Body of pancreas (tissue), 4 donors: ENCODE measurements around the gene NRP1. TPM values are rescaled to one million over a fixed set of nuclear protein-coding genes. Genes with fewer than 3 reads are reported as not detected.
A peak's percentile ranks its signal among the peaks of the same experiment; 100 is the strongest.

Experiments
- ATAC-seq: fragments of 150-250 bp; one replicate; pipeline ENCODE4 v1.9.1; 2016
- DNase-seq, 4 donors: peaks; one replicate each; pipeline ENCODE4 v3.0.0-alpha.2; 2019
- H3K27ac ChIP-seq, 4 donors: fragments of 200-600 bp; sonication (generic); 1 replicate in 3 of 4; 2 replicates in 1 of 4; pipeline versions ENCODE4 v1.5.1 to v1.6.1; 2016 to 2019; ENCODE audit warnings: mild to moderate bottlenecking in 1 of 4, mixed read lengths in 1 of 4, moderate library complexity in 1 of 4
- H3K27me3 ChIP-seq, 2 donors: fragments of 200-600 bp; sonication (generic); one replicate each; pipeline ENCODE4 v1.6.0; 2016; ENCODE audit warnings: mild to moderate bottlenecking in 1 of 2
- H3K36me3 ChIP-seq, 2 donors: fragments of 200-600 bp; sonication (generic); replicated peaks in 1 of 2; 2 replicates each; pipeline ENCODE4 v1.5.1; 2016; ENCODE audit warnings: low read depth in 2 of 2; ENCODE audit not compliant: insufficient read depth in 1 of 2
- H3K4me1 ChIP-seq: fragments of 200-600 bp; sonication (generic); one replicate; pipeline ENCODE4 v1.6.0; 2016
- H3K4me3 ChIP-seq, 2 donors: fragments of 200-600 bp; sonication (generic); 1 replicate in 1 of 2; 2 replicates in 1 of 2; pipeline ENCODE4 v1.5.1; 2016 to 2019
- H3K9me3 ChIP-seq, 3 donors: fragments of 200-600 bp; sonication (generic); 1 replicate in 2 of 3; 2 replicates in 1 of 3; pipeline ENCODE4 v1.5.1; 2016
- CTCF ChIP-seq, 7 experiments: fragments of 450-650 bp in 4 of 7; fragments of 200-600 bp in 3 of 7; sonication (generic) in 3 of 7; IDR thresholded peaks; one replicate each; pipeline ENCODE4 v1.5.1; 2016 to 2019; ENCODE audit warnings: antibody characterized with exemption in 7 of 7
- POLR2A ChIP-seq, 3 donors: fragments of 450-650 bp; IDR thresholded peaks; one replicate each; pipeline ENCODE4 v1.6.1; 2016; ENCODE audit warnings: antibody characterized with exemption in 3 of 3, mild to moderate bottlenecking in 2 of 3
- WGBS, 2 donors: methylation state at CpG; one replicate each; pipeline ENCODE4 v1.1.5; 2017; 5-methylcytosine and 5-hydroxymethylcytosine counted together
- intact Hi-C: fragments of 100-400 bp; cut with DNase I; formaldehyde crosslinking; loops from one replicate; pipeline ENCODE4 v1.15.1; 2023
- total RNA-seq, 2 donors: library from RNA; depleted of rRNA; stranded (reverse); fragments of >200 nt; gene quantifications; one replicate each; pipeline ENCODE4 v1.1.0, GENCODE V29; 2016

Gene NRP1
- total RNA-seq, 2 donors from 2014 or later = 37.6 to 62.6 TPM

- H3K36me3 ChIP-seq = no peaks in the 10 kb centered on the region
- TF ChIP-seq POLR2A (IDR thresholded peaks at IDR 0.05) = no peak
- peak; percentile 33 to 76 (median 63) for TF ChIP-seq CTCF (IDR thresholded peaks at IDR 0.05)
- H3K9me3 ChIP-seq = no peaks in the 10 kb centered on the region
- 29 to 31% methylated on average over 10 of the region's 10 CpGs for WGBS, 2 donors
- no peak overlapping the region for H3K4me3 ChIP-seq
- H3K27me3 ChIP-seq = no peaks in the 10 kb centered on the region
- ATAC-seq (peak; percentile 83), DNase-seq (peak; percentile 21 to 42 (median 26))
- H3K4me1 ChIP-seq = peaks cover 26% of the 10 kb centered on the region
- intact Hi-C loops = no loop called here
- H3K27ac ChIP-seq = peak overlapping the region; percentile 6 to 57 (median 41)
Measured at GRCh38 chr10:33155720-33156638, 178.5 kb downstream of the NRP1 start.

- Histone ChIP-seq H3K36me3 (no peaks in the 10 kb centered on the region), H3K4me3 (no peak overlapping the region), H3K27me3 (no peaks in the 10 kb centered on the region), H3K4me1 (peaks cover 26% of the 10 kb centered on the region), H3K27ac (peak overlapping the region in 1 of 4 donors; percentile 51), H3K9me3 (no peaks in the 10 kb centered on the region)
- TF ChIP-seq POLR2A (IDR thresholded peaks at IDR 0.05) = no peak
- TF ChIP-seq CTCF (IDR thresholded peaks at IDR 0.05) = no peak
- no peak for DNase-seq
- no peak for ATAC-seq
- 78 to 89% methylated on average over 5 of the region's 5 CpGs for WGBS, 2 donors
- intact Hi-C loops = no loop called here
Measured at GRCh38 chr10:33154590-33154989, 179.9 kb downstream of the NRP1 start.

GRCh38 chr10:33153968-33154327, 180.5 kb downstream of the NRP1 start:
- H3K4me3 ChIP-seq = no peak overlapping the region
- intact Hi-C loops = no loop called here
- H3K9me3 ChIP-seq = no peaks in the 10 kb centered on the region
- H3K27ac ChIP-seq = no peak overlapping the region
- H3K4me1 ChIP-seq = peaks cover 26% of the 10 kb centered on the region
- DNase-seq (no peak), ATAC-seq (no peak)
- TF ChIP-seq CTCF (IDR thresholded peaks at IDR 0.05) (no peak), POLR2A (IDR thresholded peaks at IDR 0.05) (no peak)
- WGBS, 2 donors = 76 to 79% methylated on average over 3 of the region's 3 CpGs
- no peaks in the 10 kb centered on the region for H3K27me3 ChIP-seq
- no peaks in the 10 kb centered on the region for H3K36me3 ChIP-seq

GRCh38 chr10:33153251-33153967, 181.1 kb downstream of the NRP1 start:
- WGBS, 2 donors = 81 to 87% methylated on average over 8 of the region's 8 CpGs
- no peak overlapping the region for H3K4me3 ChIP-seq
- no peaks in the 10 kb centered on the region for H3K36me3 ChIP-seq
- DNase-seq (no peak), ATAC-seq (no peak)
- no peaks in the 10 kb centered on the region for H3K27me3 ChIP-seq
- H3K9me3 ChIP-seq = no peaks in the 10 kb centered on the region
- TF ChIP-seq CTCF (IDR thresholded peaks at IDR 0.05) (no peak), POLR2A (IDR thresholded peaks at IDR 0.05) (no peak)
- no peak overlapping the region for H3K27ac ChIP-seq
- H3K4me1 ChIP-seq = peaks cover 26% of the 10 kb centered on the region
- intact Hi-C loops = no loop called here
